ENCODE measurements around the gene KIF16B. TPM values are rescaled to one million over a fixed set of nuclear protein-coding genes. Genes with fewer than 3 reads are reported as not detected.

The KIF16B gene
- total and polyA plus RNA-seq, 2 of the 13 experiments (the other 11 are each of a cell fraction or from before 2014, with no cell fraction given) = 6.9 to 18.0 TPM

GRCh38 chr20:16573001-16573965 is at the start of gene KIF16B (continued):
- TF ChIP-seq DMTF1 (CRISPR knock-in tag; IDR thresholded peaks at IDR 0.05) (no peak), IRF1 (CRISPR knock-in tag; IDR thresholded peaks at IDR 0.05; ENCODE audit: low read depth) (no peak; the same call in 1 of the 2 replicates), ZBTB3 (CRISPR knock-in tag; IDR thresholded peaks at IDR 0.05; ENCODE audit: borderline replicate concordance, low read depth) (peak; percentile 65; the same call in 1 of the 2 replicates), SOX5 (CRISPR knock-in tag; IDR thresholded peaks at IDR 0.05; ENCODE audit: borderline replicate concordance) (peak; percentile 60; the same call in 1 of the 2 replicates), SYNCRIP (IDR thresholded peaks at IDR 0.05; ENCODE audit: insufficient read depth, low read depth, low read length) (no peak), SRSF9 (IDR thresholded peaks at IDR 0.05; ENCODE audit: borderline replicate concordance, insufficient read depth, low read depth, low read length, poor library complexity, severe bottlenecking) (no peak), ZNF446 (CRISPR knock-in tag; IDR thresholded peaks at IDR 0.05) (peak; percentile 96), CREBL2 (CRISPR knock-in tag; IDR thresholded peaks at IDR 0.05; ENCODE audit: borderline replicate concordance) (peak; percentile 33; the same call in 1 of the 2 replicates), MAFG (CRISPR knock-in tag; IDR thresholded peaks at IDR 0.05) (no peak), PPARG (CRISPR knock-in tag; conservative IDR thresholded peaks at IDR 0.05) (peak; percentile 70), ZNF367 (CRISPR knock-in tag; IDR thresholded peaks at IDR 0.05; ENCODE audit: borderline replicate concordance) (no peak), ZNF235 (CRISPR knock-in tag; IDR thresholded peaks at IDR 0.05; ENCODE audit: borderline replicate concordance) (peak; percentile 99; the same call in 1 of the 2 replicates), ZNF430 (CRISPR knock-in tag; IDR thresholded peaks at IDR 0.05) (peak; percentile 83), ATAD3A (CRISPR knock-in tag; IDR thresholded peaks at IDR 0.05) (no peak; the same call in 1 of the 2 replicates), ZNF263 (CRISPR knock-in tag; IDR thresholded peaks at IDR 0.05) (peak; percentile 41; the same call in 1 of the 2 replicates), CREB3 (CRISPR knock-in tag; IDR thresholded peaks at IDR 0.05) (peak; percentile 60; the same call in 1 of the 2 replicates), ZSCAN20 (CRISPR knock-in tag; IDR thresholded peaks at IDR 0.05; ENCODE audit: borderline replicate concordance) (peak; percentile 90), ZNF891 (CRISPR knock-in tag; IDR thresholded peaks at IDR 0.05) (peak; percentile 96), NR0B2 (CRISPR knock-in tag; IDR thresholded peaks at IDR 0.05) (peak; percentile 98), FOSL2 (CRISPR knock-in tag; IDR thresholded peaks at IDR 0.05) (peak; percentile 72), DPF2 (CRISPR knock-in tag; IDR thresholded peaks at IDR 0.05; ENCODE audit: borderline replicate concordance, low read depth) (no peak), RFXAP (CRISPR knock-in tag; IDR thresholded peaks at IDR 0.05; ENCODE audit: borderline replicate concordance) (peak; percentile 81), ZFX (CRISPR knock-in tag; IDR thresholded peaks at IDR 0.05; ENCODE audit: low read depth) (peak; percentile 91)
